PFSK-1 (cell line): Measurements from ENCODE around the gene ZCCHC2.

Experiments
- POLR2AphosphoS5 ChIP-seq: IDR thresholded peaks from 2 replicates; pipeline ENCODE4 v1.6.1; 2012; ENCODE audit warnings: low read depth, mild to moderate bottlenecking, control low read depth, low read length, moderate library complexity
- TF ChIP-seq, protein P1 (sequence below), 2 experiments: IDR thresholded peaks; 2 replicates each; pipeline versions ENCODE4 v1.6.1 to v1.8.0; 2011 to 2012; ENCODE audit warnings: low read depth in 2 of 2, low read length in 2 of 2, control low read depth in 1 of 2, inconsistent platforms in 1 of 2, mild to moderate bottlenecking in 1 of 2, moderate library complexity in 1 of 2; ENCODE audit not compliant: insufficient read depth in 1 of 2

- TF ChIP-seq, protein P1, sequence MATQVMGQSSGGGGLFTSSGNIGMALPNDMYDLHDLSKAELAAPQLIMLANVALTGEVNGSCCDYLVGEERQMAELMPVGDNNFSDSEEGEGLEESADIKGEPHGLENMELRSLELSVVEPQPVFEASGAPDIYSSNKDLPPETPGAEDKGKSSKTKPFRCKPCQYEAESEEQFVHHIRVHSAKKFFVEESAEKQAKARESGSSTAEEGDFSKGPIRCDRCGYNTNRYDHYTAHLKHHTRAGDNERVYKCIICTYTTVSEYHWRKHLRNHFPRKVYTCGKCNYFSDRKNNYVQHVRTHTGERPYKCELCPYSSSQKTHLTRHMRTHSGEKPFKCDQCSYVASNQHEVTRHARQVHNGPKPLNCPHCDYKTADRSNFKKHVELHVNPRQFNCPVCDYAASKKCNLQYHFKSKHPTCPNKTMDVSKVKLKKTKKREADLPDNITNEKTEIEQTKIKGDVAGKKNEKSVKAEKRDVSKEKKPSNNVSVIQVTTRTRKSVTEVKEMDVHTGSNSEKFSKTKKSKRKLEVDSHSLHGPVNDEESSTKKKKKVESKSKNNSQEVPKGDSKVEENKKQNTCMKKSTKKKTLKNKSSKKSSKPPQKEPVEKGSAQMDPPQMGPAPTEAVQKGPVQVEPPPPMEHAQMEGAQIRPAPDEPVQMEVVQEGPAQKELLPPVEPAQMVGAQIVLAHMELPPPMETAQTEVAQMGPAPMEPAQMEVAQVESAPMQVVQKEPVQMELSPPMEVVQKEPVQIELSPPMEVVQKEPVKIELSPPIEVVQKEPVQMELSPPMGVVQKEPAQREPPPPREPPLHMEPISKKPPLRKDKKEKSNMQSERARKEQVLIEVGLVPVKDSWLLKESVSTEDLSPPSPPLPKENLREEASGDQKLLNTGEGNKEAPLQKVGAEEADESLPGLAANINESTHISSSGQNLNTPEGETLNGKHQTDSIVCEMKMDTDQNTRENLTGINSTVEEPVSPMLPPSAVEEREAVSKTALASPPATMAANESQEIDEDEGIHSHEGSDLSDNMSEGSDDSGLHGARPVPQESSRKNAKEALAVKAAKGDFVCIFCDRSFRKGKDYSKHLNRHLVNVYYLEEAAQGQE (IDR thresholded peaks at IDR 0.05; ENCODE audit: insufficient read depth in 1 of 2, low read depth in 2 of 2, low read length in 2 of 2), result no peak
- no peak for TF ChIP-seq POLR2AphosphoS5
Observed at GRCh38 chr18:62576271-62576670, 53.4 kb downstream of the ZCCHC2 start.
